ENCODE measurements around the gene BRD9.

Gene BRD9

DNA sequence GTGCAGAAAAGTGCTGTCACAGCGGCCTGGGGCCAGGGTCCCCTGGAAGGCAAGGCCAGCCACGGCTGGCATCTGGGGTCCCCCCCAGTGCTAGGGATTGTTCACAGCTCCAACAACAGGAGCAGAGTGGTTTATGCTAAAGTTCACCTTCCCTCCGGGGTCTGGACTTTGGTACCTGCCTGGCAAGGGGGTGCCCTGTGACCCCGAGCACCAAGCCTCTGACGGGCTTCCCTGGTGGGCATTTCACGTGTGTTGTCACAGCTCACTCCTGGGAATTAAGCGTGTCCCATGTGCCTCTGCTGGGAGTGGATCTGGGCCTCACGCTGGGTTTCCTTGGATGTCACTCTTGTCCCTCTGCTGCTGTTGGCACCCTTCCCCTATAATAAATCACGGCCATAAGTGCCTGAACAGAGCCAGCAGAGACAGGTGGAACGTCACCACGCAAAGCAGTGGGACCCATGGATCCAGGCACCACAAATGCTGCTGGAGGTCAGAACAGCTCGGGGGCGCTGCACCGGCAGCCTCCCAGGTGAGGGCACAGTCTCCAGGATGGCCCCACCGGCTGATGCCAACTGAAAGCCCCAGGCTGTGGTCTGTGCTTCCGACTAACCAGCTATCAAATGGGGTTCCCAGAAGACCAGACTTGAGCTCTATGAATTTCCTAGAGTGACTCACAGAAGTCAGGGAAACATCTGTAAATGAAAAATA lies 24.0 kb downstream of the BRD9 start:
- CTCF ChIA-PET, result no interaction called here
- POLR2A ChIA-PET, result no interaction called here
- Histone ChIP-seq H3K27ac (ENCODE audit: extremely low read depth, low read depth, low read length) (no peak overlapping the region), H3K36me3 (ENCODE audit: control insufficient read depth in 2 of 2, insufficient read depth in 1 of 2, low read length in 2 of 2) (peaks cover 41 to 100% of the 10 kb centered on the region in 2 experiments), H3K4me3 (ENCODE audit: low read depth, low read length) (no peak overlapping the region), H3K4me1 (ENCODE audit: control insufficient read depth, insufficient read depth, low read length) (no peaks in the 10 kb centered on the region), H3K9me3 (ENCODE audit: control insufficient read depth, insufficient read depth, low read depth, low read length) (no peaks in the 10 kb centered on the region)
- no peak for TF ChIP-seq ZNF585B (tag by site-specific recombination; IDR thresholded peaks at IDR 0.05)
- no peak for TF ChIP-seq ZNF785 (tag by site-specific recombination; IDR thresholded peaks at IDR 0.05)
- TF ChIP-seq ZNF2 (tag by site-specific recombination; IDR thresholded peaks at IDR 0.05), result no peak
- TF ChIP-seq ZNF677 (tag by site-specific recombination; IDR thresholded peaks at IDR 0.05), result no peak
- no peak for TF ChIP-seq ZNF621 (tag by site-specific recombination; IDR thresholded peaks at IDR 0.05)
- TF ChIP-seq, protein P1, sequence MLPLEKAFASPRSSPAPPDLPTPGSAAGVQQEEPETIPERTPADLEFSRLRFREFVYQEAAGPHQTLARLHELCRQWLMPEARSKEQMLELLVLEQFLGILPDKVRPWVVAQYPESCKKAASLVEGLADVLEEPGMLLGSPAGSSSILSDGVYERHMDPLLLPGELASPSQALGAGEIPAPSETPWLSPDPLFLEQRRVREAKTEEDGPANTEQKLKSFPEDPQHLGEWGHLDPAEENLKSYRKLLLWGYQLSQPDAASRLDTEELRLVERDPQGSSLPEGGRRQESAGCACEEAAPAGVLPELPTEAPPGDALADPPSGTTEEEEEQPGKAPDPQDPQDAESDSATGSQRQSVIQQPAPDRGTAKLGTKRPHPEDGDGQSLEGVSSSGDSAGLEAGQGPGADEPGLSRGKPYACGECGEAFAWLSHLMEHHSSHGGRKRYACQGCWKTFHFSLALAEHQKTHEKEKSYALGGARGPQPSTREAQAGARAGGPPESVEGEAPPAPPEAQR (tag by site-specific recombination; IDR thresholded peaks at IDR 0.05), result no peak
- TF ChIP-seq ZNF571 (tag by site-specific recombination; IDR thresholded peaks at IDR 0.05), result no peak
- TF ChIP-seq ZNF184 (tag by site-specific recombination; IDR thresholded peaks at IDR 0.05), result no peak
- no peak for TF ChIP-seq ZNF155 (tag by site-specific recombination; IDR thresholded peaks at IDR 0.05)
- TF ChIP-seq ZNF10 (tag by site-specific recombination; IDR thresholded peaks at IDR 0.05), result no peak

DNA sequence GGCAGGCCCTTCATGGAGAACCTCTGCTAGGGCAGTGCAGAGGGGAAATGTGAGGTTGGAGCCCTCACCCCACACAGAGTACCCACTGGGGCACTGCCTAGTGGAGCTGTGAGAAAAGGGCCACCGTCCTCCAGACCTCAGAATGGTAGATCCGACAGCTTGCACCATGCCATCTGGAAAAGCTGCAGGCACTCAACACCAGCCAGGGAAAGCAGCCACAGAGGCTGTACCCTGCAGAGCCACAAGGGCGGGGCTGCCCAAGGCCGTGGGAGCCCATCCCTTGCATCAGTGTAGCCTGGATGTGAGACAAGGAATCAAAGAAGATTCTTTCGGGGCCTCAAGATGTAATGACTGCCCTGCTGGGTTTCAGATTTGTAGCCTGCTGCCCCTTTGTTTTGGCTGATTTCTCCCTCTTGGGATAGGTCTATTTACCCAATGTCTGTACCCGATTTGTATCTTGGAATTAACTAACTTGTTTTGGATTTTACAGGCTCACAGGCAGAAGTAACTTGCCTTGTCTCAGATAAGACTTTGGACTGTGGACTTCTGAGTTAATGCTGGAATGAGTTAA lies 25.2 kb downstream of the BRD9 start:
- TF ChIP-seq SCRT1 (tag by site-specific recombination; IDR thresholded peaks at IDR 0.05; ENCODE audit: borderline replicate concordance), result no peak
- TF ChIP-seq ZNF626 (tag by site-specific recombination; IDR thresholded peaks at IDR 0.05), result no peak
- no peak for TF ChIP-seq ZNF707 (tag by site-specific recombination; IDR thresholded peaks at IDR 0.05)
- TF ChIP-seq ZNF623 (tag by site-specific recombination; IDR thresholded peaks at IDR 0.05), result no peak

DNA sequence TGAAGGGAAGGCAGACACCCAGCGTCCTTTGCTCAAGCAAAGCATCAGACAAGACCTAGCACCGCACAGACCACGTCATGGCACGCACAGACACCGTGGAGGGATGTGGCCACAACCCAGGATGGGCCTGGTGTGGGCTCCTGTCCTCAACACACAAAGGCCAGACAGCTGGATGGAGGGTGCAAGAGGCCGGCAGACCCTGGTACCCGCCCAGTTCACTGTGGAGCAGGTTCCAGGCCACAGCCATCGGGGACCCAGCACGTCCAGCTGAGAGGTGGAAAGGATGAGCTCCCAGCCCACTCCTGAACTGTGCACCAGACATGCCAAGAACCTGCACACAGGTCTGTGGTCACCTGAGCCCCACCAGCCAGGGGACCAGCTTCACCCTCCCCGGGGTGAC lies 26.8 kb downstream of the BRD9 start:
- CTCF ChIA-PET, result no interaction called here

More for the DNA sequence above, 25.2 kb downstream of the BRD9 start:
- H3K4me3 ChIP-seq (ENCODE audit: low read depth, low read length), result no peak overlapping the region
- no peaks in the 10 kb centered on the region for H3K9me3 ChIP-seq (ENCODE audit: control insufficient read depth, insufficient read depth, low read depth, low read length)
- H3K27ac ChIP-seq (ENCODE audit: extremely low read depth, low read depth, low read length), result no peak overlapping the region
- POLR2A ChIA-PET, result no interaction called here
- CTCF ChIA-PET, result no interaction called here
- no peaks in the 10 kb centered on the region for H3K4me1 ChIP-seq (ENCODE audit: control insufficient read depth, insufficient read depth, low read length)
- H3K36me3 ChIP-seq (ENCODE audit: control insufficient read depth in 2 of 2, insufficient read depth in 1 of 2, low read length in 2 of 2), result peaks cover 31 to 100% of the 10 kb centered on the region in 2 experiments

More for the DNA sequence above, 26.8 kb downstream of the BRD9 start:
- Histone ChIP-seq H3K36me3 (ENCODE audit: control insufficient read depth in 2 of 2, insufficient read depth in 1 of 2, low read length in 2 of 2) (peaks cover 22 to 87% of the 10 kb centered on the region in 2 experiments), H3K9me3 (ENCODE audit: control insufficient read depth, insufficient read depth, low read depth, low read length) (no peaks in the 10 kb centered on the region), H3K27ac (ENCODE audit: extremely low read depth, low read depth, low read length) (no peak overlapping the region), H3K4me1 (ENCODE audit: control insufficient read depth, insufficient read depth, low read length) (no peaks in the 10 kb centered on the region), H3K4me3 (ENCODE audit: low read depth, low read length) (no peak overlapping the region)
- POLR2A ChIA-PET, result no interaction called here
- TF ChIP-seq ZNF366 (tag by site-specific recombination; conservative IDR thresholded peaks at IDR 0.05), result no peak
- TF ChIP-seq ZNF223 (tag by site-specific recombination; IDR thresholded peaks at IDR 0.05), result no peak
- TF ChIP-seq ZFP69B (tag by site-specific recombination; IDR thresholded peaks at IDR 0.05), result no peak
- TF ChIP-seq ZNF521 (tag by site-specific recombination; IDR thresholded peaks at IDR 0.05), result no peak
- TF ChIP-seq ZNF23 (tag by site-specific recombination; IDR thresholded peaks at IDR 0.05; ENCODE audit: borderline replicate concordance), result no peak
- TF ChIP-seq ZNF670 (tag by site-specific recombination; IDR thresholded peaks at IDR 0.05; ENCODE audit: low read depth), result no peak
- no peak for TF ChIP-seq ZBTB8A (tag by site-specific recombination; IDR thresholded peaks at IDR 0.05)
- TF ChIP-seq, protein P2, sequence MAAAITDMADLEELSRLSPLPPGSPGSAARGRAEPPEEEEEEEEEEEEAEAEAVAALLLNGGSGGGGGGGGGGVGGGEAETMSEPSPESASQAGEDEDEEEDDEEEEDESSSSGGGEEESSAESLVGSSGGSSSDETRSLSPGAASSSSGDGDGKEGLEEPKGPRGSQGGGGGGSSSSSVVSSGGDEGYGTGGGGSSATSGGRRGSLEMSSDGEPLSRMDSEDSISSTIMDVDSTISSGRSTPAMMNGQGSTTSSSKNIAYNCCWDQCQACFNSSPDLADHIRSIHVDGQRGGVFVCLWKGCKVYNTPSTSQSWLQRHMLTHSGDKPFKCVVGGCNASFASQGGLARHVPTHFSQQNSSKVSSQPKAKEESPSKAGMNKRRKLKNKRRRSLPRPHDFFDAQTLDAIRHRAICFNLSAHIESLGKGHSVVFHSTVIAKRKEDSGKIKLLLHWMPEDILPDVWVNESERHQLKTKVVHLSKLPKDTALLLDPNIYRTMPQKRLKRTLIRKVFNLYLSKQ (tag by site-specific recombination; IDR thresholded peaks at IDR 0.05; ENCODE audit: borderline replicate concordance), result no peak
- no peak for TF ChIP-seq SALL2 (tag by site-specific recombination; IDR thresholded peaks at IDR 0.05; ENCODE audit: borderline replicate concordance)
- no peak for TF ChIP-seq ZNF2 (tag by site-specific recombination; IDR thresholded peaks at IDR 0.05)
- TF ChIP-seq ZNF548 (tag by site-specific recombination; IDR thresholded peaks at IDR 0.05), result no peak
- TF ChIP-seq ZNF221 (tag by site-specific recombination; IDR thresholded peaks at IDR 0.05; ENCODE audit: borderline replicate concordance), result no peak
- TF ChIP-seq, protein P3, sequence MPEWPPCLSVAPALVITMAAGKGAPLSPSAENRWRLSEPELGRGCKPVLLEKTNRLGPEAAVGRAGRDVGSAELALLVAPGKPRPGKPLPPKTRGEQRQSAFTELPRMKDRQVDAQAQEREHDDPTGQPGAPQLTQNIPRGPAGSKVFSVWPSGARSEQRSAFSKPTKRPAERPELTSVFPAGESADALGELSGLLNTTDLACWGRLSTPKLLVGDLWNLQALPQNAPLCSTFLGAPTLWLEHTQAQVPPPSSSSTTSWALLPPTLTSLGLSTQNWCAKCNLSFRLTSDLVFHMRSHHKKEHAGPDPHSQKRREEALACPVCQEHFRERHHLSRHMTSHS (tag by site-specific recombination; IDR thresholded peaks at IDR 0.05), result no peak
- no peak for TF ChIP-seq ZNF239 (tag by site-specific recombination; IDR thresholded peaks at IDR 0.05)
